Large intestine (tissue), 3 donors: ENCODE measurements around the gene CMYA5. TPM values are rescaled to one million over a fixed set of nuclear protein-coding genes. Genes with fewer than 3 reads are reported as not detected.

Experiments
- DNase-seq, 2 donors: peaks; one replicate each; pipeline versions ENCODE4 v3.0.0 to v3.0.0-alpha.2; 2013
- H3K27ac ChIP-seq: one replicate; pipeline ENCODE4 v1.5.1; 2013; ENCODE audit warnings: low read length
- H3K27me3 ChIP-seq: 2 replicates; pipeline ENCODE4 v1.6.1; 2013; ENCODE audit warnings: low read length; ENCODE audit not compliant: control insufficient read depth, insufficient read depth
- H3K36me3 ChIP-seq: 2 replicates; pipeline ENCODE4 v1.6.1; 2013; ENCODE audit warnings: low read length; ENCODE audit not compliant: control insufficient read depth, insufficient read depth
- H3K4me1 ChIP-seq: one replicate; pipeline ENCODE4 v1.6.1; 2013; ENCODE audit warnings: low read length; ENCODE audit not compliant: control insufficient read depth, insufficient read depth
- H3K4me3 ChIP-seq: one replicate; pipeline ENCODE4 v1.5.1; 2013; ENCODE audit warnings: low read length
- H3K9me3 ChIP-seq: one replicate; pipeline ENCODE4 v1.6.1; 2013; ENCODE audit warnings: mild to moderate bottlenecking, low read depth, low read length, moderate library complexity; ENCODE audit not compliant: control insufficient read depth
- WGBS: methylation state at CpG from one replicate; pipeline ENCODE4 v1.1.5; 2013; ENCODE audit warnings: low lambda C conversion rate; ENCODE audit not compliant: insufficient coverage; 5-methylcytosine and 5-hydroxymethylcytosine counted together
- polyA plus RNA-seq: library from polyadenylated mRNA; unstranded; fragments of 120-200 nt; gene quantifications from one replicate; pipeline ENCODE4 v1.2.1, GENCODE V29; 2013

Gene CMYA5
- polyA plus RNA-seq, 1 donor, result 2.3 TPM

DNA sequence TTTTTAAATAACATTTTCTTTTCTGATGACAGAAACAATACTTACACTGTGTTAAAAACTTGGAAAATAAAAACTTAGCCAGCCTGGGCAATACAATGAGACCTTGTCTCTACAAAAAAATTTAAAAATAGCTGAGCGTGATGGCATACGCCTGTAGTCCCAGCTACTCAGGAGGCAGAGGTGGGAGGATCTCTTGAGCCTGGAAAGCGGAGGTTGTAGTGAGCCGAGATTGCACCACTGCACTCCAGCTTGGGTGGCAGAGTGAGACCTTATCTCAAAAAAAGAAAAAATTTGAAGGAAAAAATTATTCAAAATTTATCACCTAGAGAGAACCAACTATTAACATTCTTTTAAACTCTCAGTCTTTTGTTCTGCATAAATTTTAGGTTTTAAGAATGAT is 4.9 kb upstream of the CMYA5 start:
- DNase-seq, result no peak
- H3K9me3 ChIP-seq, result no peaks in the 10 kb centered on the region
- H3K4me3 ChIP-seq, result no peak overlapping the region
- no peaks in the 10 kb centered on the region for H3K27me3 ChIP-seq
- H3K36me3 ChIP-seq, result peaks cover 19% of the 10 kb centered on the region
- H3K4me1 ChIP-seq, result no peaks in the 10 kb centered on the region
- no peak overlapping the region for H3K27ac ChIP-seq
- 92% methylated on average over 4 of the region's 4 CpGs for WGBS

GRCh38 chr5:79685627-79686026 is 4.0 kb upstream of the CMYA5 start:
- no peak for DNase-seq
- WGBS, result no CpG with 5 or more reads among the region's 3 CpGs

GRCh38 chr5:79686799-79687198 is 2.8 kb upstream of the CMYA5 start:
- Histone ChIP-seq H3K27me3 (no peaks in the 10 kb centered on the region), H3K4me1 (peaks cover 3% of the 10 kb centered on the region), H3K4me3 (no peak overlapping the region), H3K36me3 (peaks cover 17% of the 10 kb centered on the region), H3K27ac (no peak overlapping the region), H3K9me3 (no peaks in the 10 kb centered on the region)
- no peak for DNase-seq
- WGBS, result no CpG with 5 or more reads among the region's 1 CpG

More at GRCh38 chr5:79685627-79686026, 4.0 kb upstream of the CMYA5 start:
- H3K9me3 ChIP-seq, result no peaks in the 10 kb centered on the region
- no peaks in the 10 kb centered on the region for H3K27me3 ChIP-seq
- H3K27ac ChIP-seq, result no peak overlapping the region
- H3K4me3 ChIP-seq, result no peak overlapping the region
- peaks cover 19% of the 10 kb centered on the region for H3K36me3 ChIP-seq
- peaks cover 3% of the 10 kb centered on the region for H3K4me1 ChIP-seq

GRCh38 chr5:79687889-79688288 is 1.7 kb upstream of the CMYA5 start:
- peaks cover 9% of the 10 kb centered on the region for H3K36me3 ChIP-seq
- DNase-seq, result no peak
- no peaks in the 10 kb centered on the region for H3K9me3 ChIP-seq
- no peak overlapping the region for H3K27ac ChIP-seq
- H3K27me3 ChIP-seq, result no peaks in the 10 kb centered on the region
- H3K4me3 ChIP-seq, result no peak overlapping the region
- H3K4me1 ChIP-seq, result peaks cover 3% of the 10 kb centered on the region
- WGBS, result no CpG with 5 or more reads among the region's 1 CpG

DNA sequence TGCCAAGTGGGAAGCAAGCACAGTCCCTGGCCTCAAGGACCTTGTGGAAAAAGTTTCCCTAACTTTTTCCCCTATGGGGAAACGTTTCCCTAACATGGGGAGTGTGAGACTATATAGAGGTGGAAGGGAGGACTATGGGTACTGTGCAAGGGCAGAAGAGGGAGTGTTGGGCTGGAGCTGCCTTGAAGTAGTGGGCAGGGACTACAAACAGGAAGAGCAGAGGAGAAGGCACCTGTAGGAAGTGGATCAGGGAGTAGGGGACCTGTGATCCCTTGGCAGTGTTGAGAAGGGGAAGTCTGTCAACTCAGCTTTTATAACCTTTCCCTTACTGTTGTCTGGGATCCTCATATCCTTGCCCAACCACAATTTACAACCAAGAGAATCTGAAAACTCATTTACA is 1.4 kb downstream of the CMYA5 start:
- Histone ChIP-seq H3K27me3 (no peaks in the 10 kb centered on the region), H3K9me3 (no peaks in the 10 kb centered on the region), H3K27ac (no peak overlapping the region), H3K36me3 (no peaks in the 10 kb centered on the region), H3K4me3 (no peak overlapping the region), H3K4me1 (peaks cover 3% of the 10 kb centered on the region)
- DNase-seq, result no peak
- WGBS, result no CpG with 5 or more reads among the region's 1 CpG

DNA sequence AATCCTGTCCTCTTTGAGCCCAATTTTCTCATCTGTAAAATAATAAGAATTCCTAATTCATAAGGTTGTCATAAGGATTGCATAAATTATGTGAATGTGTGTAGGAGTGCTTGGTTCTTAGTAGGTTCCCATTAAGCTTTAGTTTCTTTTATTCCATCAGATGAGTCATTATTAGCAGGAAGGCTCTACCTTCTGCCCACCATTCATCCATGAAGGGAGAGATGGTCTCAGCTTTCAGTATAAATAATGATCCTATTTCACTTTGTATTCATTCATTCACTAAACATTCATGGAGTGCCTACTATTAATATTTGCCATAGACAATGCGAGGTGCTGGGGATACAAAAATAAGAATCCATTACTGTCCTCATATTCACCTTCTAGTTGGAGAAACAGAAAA is 3.0 kb downstream of the CMYA5 start:
- no peak overlapping the region for H3K27ac ChIP-seq
- no peaks in the 10 kb centered on the region for H3K36me3 ChIP-seq
- DNase-seq, result no peak
- no peaks in the 10 kb centered on the region for H3K27me3 ChIP-seq
- peaks cover 3% of the 10 kb centered on the region for H3K4me1 ChIP-seq
- H3K9me3 ChIP-seq, result no peaks in the 10 kb centered on the region
- no CpG with 5 or more reads among the region's 1 CpG for WGBS
- H3K4me3 ChIP-seq, result no peak overlapping the region

- Histone ChIP-seq H3K27ac (no peak overlapping the region), H3K4me1 (peaks cover 3% of the 10 kb centered on the region), H3K4me3 (no peak overlapping the region), H3K27me3 (no peaks in the 10 kb centered on the region), H3K36me3 (no peaks in the 10 kb centered on the region), H3K9me3 (no peaks in the 10 kb centered on the region)
- WGBS, result 71% methylated on average over 1 of the region's 1 CpG
- DNase-seq, result no peak
Observed at GRCh38 chr5:79694183-79694582, 4.5 kb downstream of the CMYA5 start.

DNA sequence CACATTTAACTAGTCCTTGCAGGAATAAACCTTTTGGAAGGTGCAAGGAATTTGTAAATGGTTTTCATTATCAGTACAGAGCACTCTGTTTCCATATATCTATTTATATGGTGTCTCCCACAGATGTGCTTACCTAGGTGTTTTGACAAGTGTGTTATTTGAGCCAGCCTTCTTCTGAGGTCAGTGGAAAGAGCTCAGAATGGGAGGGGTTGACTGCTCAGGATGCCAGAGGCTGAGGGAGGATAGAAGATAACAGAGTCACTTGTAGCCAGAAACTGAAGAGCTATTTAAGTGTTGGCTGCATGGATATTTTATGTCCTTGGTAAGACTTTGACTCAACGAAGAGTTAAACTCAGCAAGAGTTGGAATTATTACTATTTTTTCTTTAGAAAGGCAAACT is 5.0 kb downstream of the CMYA5 start:
- Histone ChIP-seq H3K4me3 (no peak overlapping the region), H3K36me3 (no peaks in the 10 kb centered on the region), H3K27ac (no peak overlapping the region), H3K4me1 (peaks cover 3% of the 10 kb centered on the region), H3K27me3 (no peaks in the 10 kb centered on the region), H3K9me3 (no peaks in the 10 kb centered on the region)
- no CpG with 5 or more reads among the region's 1 CpG for WGBS
- DNase-seq, result no peak

DNA sequence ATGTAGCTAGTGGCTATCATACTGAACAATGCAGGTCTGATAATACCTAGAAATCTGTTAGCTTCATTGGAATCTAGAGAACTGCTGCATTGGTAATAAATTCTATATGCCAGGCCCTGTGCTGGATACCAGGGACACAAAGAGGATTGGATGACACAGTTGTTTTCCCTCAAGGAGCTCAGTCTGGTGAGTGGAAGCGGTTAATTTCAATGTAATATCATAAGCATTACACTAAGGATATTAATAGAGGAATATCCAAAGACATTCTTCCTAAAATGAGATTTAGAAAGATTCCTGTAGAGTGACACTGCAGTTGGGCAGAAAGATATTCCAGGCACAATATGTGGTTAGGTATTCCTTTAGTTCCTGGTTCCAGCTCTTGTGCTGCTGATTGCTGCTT is 5.9 kb downstream of the CMYA5 start:
- no peak overlapping the region for H3K27ac ChIP-seq
- H3K36me3 ChIP-seq, result no peaks in the 10 kb centered on the region
- H3K27me3 ChIP-seq, result no peaks in the 10 kb centered on the region
- H3K4me1 ChIP-seq, result no peaks in the 10 kb centered on the region
- H3K4me3 ChIP-seq, result no peak overlapping the region
- no peaks in the 10 kb centered on the region for H3K9me3 ChIP-seq
- no CpG with 5 or more reads among the region's 1 CpG for WGBS
- no peak for DNase-seq

GRCh38 chr5:79697222-79698170 is 7.9 kb downstream of the CMYA5 start:
- WGBS, result no CpG with 5 or more reads among the region's 4 CpGs
- H3K9me3 ChIP-seq, result no peaks in the 10 kb centered on the region
- DNase-seq, result no peak
- H3K4me3 ChIP-seq, result no peak overlapping the region
- no peak overlapping the region for H3K27ac ChIP-seq
- no peaks in the 10 kb centered on the region for H3K4me1 ChIP-seq
- no peaks in the 10 kb centered on the region for H3K27me3 ChIP-seq
- no peaks in the 10 kb centered on the region for H3K36me3 ChIP-seq
